ENCODE measurements around the gene ANTXR1. TPM values are rescaled to one million over a fixed set of nuclear protein-coding genes. Genes with fewer than 3 reads are reported as not detected.

ANTXR1 gene
- total RNA-seq, 1 donor from 2014 or later: 73.4 TPM

DNA sequence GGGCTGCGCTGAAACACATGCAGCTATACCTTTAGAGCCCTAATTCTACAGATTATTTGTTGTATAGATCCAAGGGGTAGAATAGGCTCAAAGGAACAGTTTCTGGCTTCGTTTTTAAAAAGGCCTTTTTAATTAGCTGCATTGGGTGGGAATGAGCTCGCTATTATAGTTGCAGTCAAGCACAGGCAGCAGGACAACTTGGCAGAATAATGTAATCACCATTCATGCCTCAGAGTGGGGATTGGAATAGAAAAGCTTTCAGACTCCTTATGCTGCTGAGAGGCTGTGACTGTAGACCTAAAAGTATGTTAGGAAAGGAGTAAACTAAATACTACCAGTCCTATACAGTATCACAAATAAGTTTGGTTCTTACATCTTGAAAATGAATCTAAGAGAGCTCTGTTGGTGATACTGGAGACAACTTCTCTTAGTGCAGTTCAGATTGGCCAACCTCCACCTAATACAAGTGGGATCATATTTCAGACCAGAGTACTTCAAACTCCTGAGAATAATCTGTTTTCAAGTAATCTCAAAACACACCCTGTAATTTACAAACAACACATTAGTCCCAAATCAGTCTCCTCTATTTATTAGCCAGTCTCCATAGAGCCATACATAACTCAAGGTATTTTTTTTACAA lies 121.4 kb downstream of the ANTXR1 start:
- H3K4me1 Mint-ChIP-seq (ENCODE audit: low read depth): peaks cover 6% of the 10 kb centered on the region
- H3K27me3 Mint-ChIP-seq: no peaks in the 10 kb centered on the region
- no peak for DNase-seq (ENCODE audit: low spot score, unreplicated experiment)
- TF ChIP-seq, protein P1, sequence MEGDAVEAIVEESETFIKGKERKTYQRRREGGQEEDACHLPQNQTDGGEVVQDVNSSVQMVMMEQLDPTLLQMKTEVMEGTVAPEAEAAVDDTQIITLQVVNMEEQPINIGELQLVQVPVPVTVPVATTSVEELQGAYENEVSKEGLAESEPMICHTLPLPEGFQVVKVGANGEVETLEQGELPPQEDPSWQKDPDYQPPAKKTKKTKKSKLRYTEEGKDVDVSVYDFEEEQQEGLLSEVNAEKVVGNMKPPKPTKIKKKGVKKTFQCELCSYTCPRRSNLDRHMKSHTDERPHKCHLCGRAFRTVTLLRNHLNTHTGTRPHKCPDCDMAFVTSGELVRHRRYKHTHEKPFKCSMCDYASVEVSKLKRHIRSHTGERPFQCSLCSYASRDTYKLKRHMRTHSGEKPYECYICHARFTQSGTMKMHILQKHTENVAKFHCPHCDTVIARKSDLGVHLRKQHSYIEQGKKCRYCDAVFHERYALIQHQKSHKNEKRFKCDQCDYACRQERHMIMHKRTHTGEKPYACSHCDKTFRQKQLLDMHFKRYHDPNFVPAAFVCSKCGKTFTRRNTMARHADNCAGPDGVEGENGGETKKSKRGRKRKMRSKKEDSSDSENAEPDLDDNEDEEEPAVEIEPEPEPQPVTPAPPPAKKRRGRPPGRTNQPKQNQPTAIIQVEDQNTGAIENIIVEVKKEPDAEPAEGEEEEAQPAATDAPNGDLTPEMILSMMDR (IDR thresholded peaks at IDR 0.05; ENCODE audit: unreplicated experiment): no peak
- no peak overlapping the region for H3K4me3 Mint-ChIP-seq (ENCODE audit: low read depth)
- peaks cover 4% of the 10 kb centered on the region for H3K36me3 Mint-ChIP-seq (ENCODE audit: insufficient read depth)
- no peaks in the 10 kb centered on the region for H3K9me3 Mint-ChIP-seq (ENCODE audit: low read depth)
- H3K27ac Mint-ChIP-seq: no peak overlapping the region

- Mint-ChIP-seq H3K27me3 (no peaks in the 10 kb centered on the region), H3K4me3 (ENCODE audit: low read depth) (no peak overlapping the region), H3K27ac (no peak overlapping the region), H3K9me3 (ENCODE audit: low read depth) (no peaks in the 10 kb centered on the region), H3K4me1 (ENCODE audit: low read depth) (peaks cover 6% of the 10 kb centered on the region), H3K36me3 (ENCODE audit: insufficient read depth) (peaks cover 6% of the 10 kb centered on the region)
- no peak for DNase-seq (ENCODE audit: low spot score, unreplicated experiment)
- TF ChIP-seq, protein P1 (IDR thresholded peaks at IDR 0.05; ENCODE audit: unreplicated experiment): no peak
Measured at GRCh38 chr2:69138247-69138772, 125.3 kb downstream of the ANTXR1 start.

DNA sequence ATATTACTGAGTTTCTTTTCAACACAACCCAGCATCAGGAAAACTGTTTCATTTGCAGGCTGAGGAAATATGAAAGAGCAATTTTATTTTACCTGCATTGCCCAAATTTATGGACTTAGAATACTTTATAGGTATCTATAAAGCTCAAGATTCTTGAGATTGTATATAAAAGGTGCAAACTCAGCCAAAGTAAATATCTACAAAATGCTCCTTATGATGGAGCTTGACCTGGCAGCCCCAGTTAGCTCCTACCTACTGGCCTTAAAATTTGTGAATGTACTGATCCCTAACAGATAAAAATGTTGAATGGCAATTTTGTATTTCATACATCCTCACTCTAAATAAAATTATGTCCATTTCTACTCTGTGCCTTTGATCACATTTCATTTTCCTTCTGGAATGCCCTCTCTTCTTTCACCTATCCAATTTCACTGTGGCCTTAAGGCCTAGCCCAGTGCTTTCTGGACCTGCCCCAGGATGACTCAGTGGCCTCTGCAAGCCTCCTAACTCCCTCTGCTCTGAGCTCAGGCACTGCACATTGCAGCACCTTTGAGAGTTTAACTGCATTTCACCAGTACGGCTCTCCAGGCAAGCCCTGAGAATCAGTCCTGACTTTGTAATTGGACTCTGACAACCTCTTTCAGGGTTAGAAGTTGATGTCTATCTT lies 125.9 kb downstream of the ANTXR1 start:
- Mint-ChIP-seq H3K9me3 (ENCODE audit: low read depth) (no peaks in the 10 kb centered on the region), H3K27ac (no peak overlapping the region), H3K27me3 (no peaks in the 10 kb centered on the region), H3K36me3 (ENCODE audit: insufficient read depth) (peaks cover 6% of the 10 kb centered on the region), H3K4me3 (ENCODE audit: low read depth) (no peak overlapping the region), H3K4me1 (ENCODE audit: low read depth) (peaks cover 6% of the 10 kb centered on the region)
- TF ChIP-seq, protein P1 (IDR thresholded peaks at IDR 0.05; ENCODE audit: unreplicated experiment): no peak
- no peak for DNase-seq (ENCODE audit: low spot score, unreplicated experiment)

GRCh38 chr2:69139778-69140670 lies 127.0 kb downstream of the ANTXR1 start:
- H3K27me3 Mint-ChIP-seq: no peaks in the 10 kb centered on the region
- H3K4me1 Mint-ChIP-seq (ENCODE audit: low read depth): peaks cover 6% of the 10 kb centered on the region
- H3K9me3 Mint-ChIP-seq (ENCODE audit: low read depth): no peaks in the 10 kb centered on the region
- no peak for DNase-seq (ENCODE audit: low spot score, unreplicated experiment)
- H3K27ac Mint-ChIP-seq: no peak overlapping the region
- no peak overlapping the region for H3K4me3 Mint-ChIP-seq (ENCODE audit: low read depth)
- TF ChIP-seq, protein P1 (IDR thresholded peaks at IDR 0.05; ENCODE audit: unreplicated experiment): no peak
- H3K36me3 Mint-ChIP-seq (ENCODE audit: insufficient read depth): peaks cover 6% of the 10 kb centered on the region

DNA sequence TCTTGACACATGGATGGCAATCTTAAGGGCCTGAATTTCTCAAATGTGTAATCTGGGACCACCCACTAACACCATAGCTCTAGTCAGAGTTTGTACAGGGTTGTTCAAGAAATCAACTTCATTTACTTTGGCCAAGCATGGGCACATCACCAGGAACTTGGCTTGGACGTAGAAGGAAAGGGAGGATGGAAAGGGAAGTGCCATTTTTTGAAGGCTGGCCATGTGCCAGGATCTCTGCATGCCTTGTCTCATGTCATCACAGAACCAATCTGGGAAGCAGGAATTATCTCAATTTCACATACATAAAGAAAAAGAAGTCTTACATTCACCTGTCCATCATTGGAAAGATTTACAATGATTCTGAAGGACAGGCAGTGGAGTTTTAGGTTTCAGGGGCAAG lies 128.1 kb downstream of the ANTXR1 start:
- Mint-ChIP-seq H3K27me3 (no peaks in the 10 kb centered on the region), H3K36me3 (ENCODE audit: insufficient read depth) (peaks cover 6% of the 10 kb centered on the region), H3K4me1 (ENCODE audit: low read depth) (peaks cover 6% of the 10 kb centered on the region), H3K4me3 (ENCODE audit: low read depth) (no peak overlapping the region), H3K9me3 (ENCODE audit: low read depth) (no peaks in the 10 kb centered on the region), H3K27ac (no peak overlapping the region)
- TF ChIP-seq, protein P1 (IDR thresholded peaks at IDR 0.05; ENCODE audit: unreplicated experiment): no peak
- no peak for DNase-seq (ENCODE audit: low spot score, unreplicated experiment)

Measured in progenitor cell of endocrine pancreas (in vitro differentiated cells).